AG20443 (cell line): ENCODE measurements around the gene PARD3.
"Not testable (repeated sequence)": the region's sequence is repeated elsewhere in the genome, so short reads cannot be mapped to it uniquely, and the experiment has no call there.

Experiments
- DNase-seq: peaks from one replicate; pipeline ENCODE4 v3.0.0; 2012; ENCODE audit warnings: low spot score, mixed read lengths

PARD3 gene

GRCh38 chr10:34815185-34816084 is at the start of gene PARD3:
PARD3 (minus strand) TSS chr10:34815296; CDS start chr10:34814995, 301 bp downstream.
- peak; percentile 91 for DNase-seq

- DNase-seq = no peak
These were observed 49.3 kb upstream of the PARD3 start for GRCh38 chr10:34864149-34865067.

- DNase-seq = no peak
These were observed 47.8 kb upstream of the PARD3 start for GRCh38 chr10:34862892-34863291.

- no peak for DNase-seq
These were observed 46.4 kb upstream of the PARD3 start for GRCh38 chr10:34861293-34862021.

- no peak for DNase-seq
These were observed 44.1 kb upstream of the PARD3 start for GRCh38 chr10:34859170-34859569.

GRCh38 chr10:34858003-34858402 is 42.9 kb upstream of the PARD3 start:
- DNase-seq = no peak

- peak; percentile 42 for DNase-seq
These were observed 39.1 kb upstream of the PARD3 start for GRCh38 chr10:34854147-34854601.

- no peak for DNase-seq
These were observed 38.3 kb upstream of the PARD3 start for GRCh38 chr10:34853357-34853756.

- no peak for DNase-seq
These were observed 35.5 kb upstream of the PARD3 start for GRCh38 chr10:34850558-34850957.

- DNase-seq = no peak
These were observed 34.9 kb upstream of the PARD3 start for GRCh38 chr10:34850036-34850435.

- DNase-seq = no peak
These were observed 30.0 kb upstream of the PARD3 start for GRCh38 chr10:34845070-34845469.

GRCh38 chr10:34844448-34844847 is 29.4 kb upstream of the PARD3 start:
- no peak for DNase-seq

GRCh38 chr10:34843470-34843869 is 28.4 kb upstream of the PARD3 start:
- DNase-seq = not testable (repeated sequence)

GRCh38 chr10:34838366-34838900 is 23.3 kb upstream of the PARD3 start:
- no peak for DNase-seq

- DNase-seq = no peak
These were observed 20.9 kb upstream of the PARD3 start for GRCh38 chr10:34835908-34836508.

GRCh38 chr10:34834274-34834673 is 19.2 kb upstream of the PARD3 start:
- DNase-seq = no peak

- DNase-seq = no peak
These were observed 15.2 kb upstream of the PARD3 start for GRCh38 chr10:34830217-34830822.

GRCh38 chr10:34826857-34827766 is 12.0 kb upstream of the PARD3 start:
- no peak for DNase-seq

- no peak for DNase-seq
These were observed 11.1 kb upstream of the PARD3 start for GRCh38 chr10:34826221-34826620.

- DNase-seq = no peak
These were observed 10.3 kb upstream of the PARD3 start for GRCh38 chr10:34825414-34825813.
